Measurements from ENCODE around the gene ELMOD3. TPM values are rescaled to one million over a fixed set of nuclear protein-coding genes. Genes with fewer than 3 reads are reported as not detected.

ELMOD3 gene
- total and polyA plus RNA-seq, 7 donors: 16.0 to 33.2 (median 18.9) TPM

DNA sequence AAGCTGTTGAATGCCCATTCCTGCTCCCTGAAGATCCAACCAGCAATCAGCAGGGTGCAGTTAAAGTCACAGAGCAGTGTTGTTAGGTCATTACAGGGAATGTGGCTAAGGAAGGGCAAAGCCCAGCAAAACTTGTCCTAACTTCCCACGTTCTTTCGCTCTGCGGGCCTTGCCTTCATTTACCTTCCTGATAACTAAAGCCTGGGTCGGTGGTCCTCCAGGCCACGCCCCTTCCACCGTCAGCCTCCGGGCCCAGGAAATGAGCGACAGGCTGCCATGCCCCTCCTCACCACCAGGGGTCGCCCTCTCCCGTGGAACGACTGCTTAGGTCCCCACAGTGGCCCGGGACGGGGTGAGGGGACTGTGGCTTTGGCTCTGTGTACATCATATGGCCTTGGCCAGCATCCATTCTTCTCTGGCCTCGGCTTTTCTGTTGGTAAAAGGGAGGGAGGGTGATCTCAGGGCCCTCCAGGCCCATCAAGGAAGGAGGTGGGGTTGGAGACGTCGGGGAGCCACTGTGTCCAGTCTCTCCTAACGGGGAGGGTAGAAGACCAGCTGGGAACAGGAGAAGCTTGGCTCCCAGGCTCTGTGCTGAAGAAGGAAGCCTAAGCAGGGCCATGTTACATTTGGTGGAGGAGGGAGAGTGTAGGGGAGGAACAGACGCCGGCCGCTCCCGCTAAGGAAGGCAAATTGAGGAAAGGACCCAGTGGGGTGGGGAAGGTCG lies 66.1 kb downstream of the ELMOD3 start:
- Histone ChIP-seq H3K4me1 (peaks cover 14% of the 10 kb centered on the region), H3K4me3 (peak overlapping the region; percentile 29), H3K27ac (peak overlapping the region; percentile 93), H3K36me3 (ENCODE audit: insufficient read depth in 1 of 2, low read depth in 1 of 2) (no peaks in the 10 kb centered on the region), H3K9me3 (no peaks in the 10 kb centered on the region), H3K27me3 (ENCODE audit: insufficient read depth in 3 of 3, low read length in 2 of 3) (no peaks in the 10 kb centered on the region)
- WGBS, 3 donors: 20 to 24% (median 23%) methylated on average over 22 of the region's 22 CpGs
- ATAC-seq (peak; percentile 77 to 82 (median 81)), DNase-seq (peak; percentile 90 to 94)
- TF ChIP-seq CTCF (IDR thresholded peaks at IDR 0.05): peak; percentile 100
- intact Hi-C loops (cut with DNase I): loop anchor here (1.0 to 2.0 kb wide), 2 partner anchors 130 to 132 kb away; no protein-coding TSS in a partner anchor

GRCh38 chr2:85421260-85422071 lies 66.9 kb downstream of the ELMOD3 start:
- Histone ChIP-seq H3K27ac (peak overlapping the region; percentile 93), H3K36me3 (ENCODE audit: insufficient read depth in 1 of 2, low read depth in 1 of 2) (no peaks in the 10 kb centered on the region), H3K4me1 (peaks cover 14% of the 10 kb centered on the region), H3K4me3 (no peak overlapping the region), H3K27me3 (ENCODE audit: insufficient read depth in 3 of 3, low read length in 2 of 3) (no peaks in the 10 kb centered on the region), H3K9me3 (no peaks in the 10 kb centered on the region)
- no peak for DNase-seq
- no peak for ATAC-seq
- 72 to 83% (median 77%) methylated on average over 13 of the region's 13 CpGs for WGBS, 3 donors
- TF ChIP-seq CTCF (IDR thresholded peaks at IDR 0.05): no peak
- intact Hi-C loops (cut with DNase I): loop anchor here in 1 of 2 donors (2.0 kb wide), 1 partner anchor 129 kb away; no protein-coding TSS in a partner anchor

GRCh38 chr2:85422072-85422457 lies 67.5 kb downstream of the ELMOD3 start:
- 89 to 100% (median 93%) methylated on average over 2 of the region's 2 CpGs for WGBS, 3 donors
- Histone ChIP-seq H3K27me3 (ENCODE audit: insufficient read depth in 3 of 3, low read length in 2 of 3) (no peaks in the 10 kb centered on the region), H3K4me3 (no peak overlapping the region), H3K27ac (no peak overlapping the region), H3K4me1 (peaks cover 14% of the 10 kb centered on the region), H3K36me3 (ENCODE audit: insufficient read depth in 1 of 2, low read depth in 1 of 2) (no peaks in the 10 kb centered on the region), H3K9me3 (no peaks in the 10 kb centered on the region)
- DNase-seq (no peak), ATAC-seq (no peak)
- TF ChIP-seq CTCF (IDR thresholded peaks at IDR 0.05): no peak
- intact Hi-C loops (cut with DNase I): no loop called here

DNA sequence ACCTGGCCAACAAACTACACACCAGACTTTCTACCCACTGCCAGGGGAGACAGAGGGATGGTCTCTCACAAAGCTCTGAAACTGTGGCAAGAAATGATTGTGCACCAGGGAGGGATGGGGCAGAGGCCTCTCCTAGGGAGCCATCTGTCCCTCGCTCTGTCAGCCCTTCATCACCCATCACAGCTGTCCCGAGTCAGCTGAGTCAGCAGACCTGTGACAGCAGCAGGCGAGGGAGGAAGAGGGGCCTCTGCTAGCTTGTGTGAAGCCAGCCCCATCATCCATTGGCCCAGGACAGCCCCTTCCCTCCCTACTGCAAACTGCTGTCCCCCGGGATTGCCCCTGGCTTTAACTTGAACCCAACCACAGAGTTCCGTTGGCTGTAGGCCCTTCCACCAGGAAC lies 69.0 kb downstream of the ELMOD3 start:
- Histone ChIP-seq H3K36me3 (ENCODE audit: insufficient read depth in 1 of 2, low read depth in 1 of 2) (no peaks in the 10 kb centered on the region), H3K4me3 (no peak overlapping the region), H3K27ac (no peak overlapping the region), H3K4me1 (peaks cover 10% of the 10 kb centered on the region), H3K27me3 (ENCODE audit: insufficient read depth in 3 of 3, low read length in 2 of 3) (no peaks in the 10 kb centered on the region), H3K9me3 (no peaks in the 10 kb centered on the region)
- no peak for DNase-seq
- intact Hi-C loops (cut with DNase I): no loop called here
- no peak for TF ChIP-seq CTCF (IDR thresholded peaks at IDR 0.05)
- ATAC-seq: no peak
- 55 to 70% (median 60%) methylated on average over 5 of the region's 5 CpGs for WGBS, 3 donors
